Measurements from ENCODE around the gene APEH. TPM values are rescaled to one million over a fixed set of nuclear protein-coding genes. Genes with fewer than 3 reads are reported as not detected.

Gene APEH
- total and polyA plus RNA-seq, 2 of the 13 experiments (the other 11 are each of a cell fraction or from before 2014, with no cell fraction given) = 116 to 130 TPM

- TF ChIP-seq MTERF4 (CRISPR knock-in tag; IDR thresholded peaks at IDR 0.05) = peak; percentile 8; the same call in 1 of the 2 replicates
- TF ChIP-seq FOXP4 (CRISPR knock-in tag; IDR thresholded peaks at IDR 0.05) = peak; percentile 91
- peak; percentile 89 for TF ChIP-seq RXRA (CRISPR knock-in tag; IDR thresholded peaks at IDR 0.05)
- no peak for TF ChIP-seq ZKSCAN1 (IDR thresholded peaks at IDR 0.05; ENCODE audit: low read length)
- peak; percentile 34; the same call in 1 of the 2 replicates for TF ChIP-seq CREM (IDR thresholded peaks at IDR 0.05)
- TF ChIP-seq CREM (CRISPR knock-in tag; IDR thresholded peaks at IDR 0.05) = no peak
- TF ChIP-seq CC2D1A (CRISPR knock-in tag; IDR thresholded peaks at IDR 0.05) = no peak
- peak; percentile 44; the same call in 1 of the 2 replicates for TF ChIP-seq FOXK2 (IDR thresholded peaks at IDR 0.05)
- no peak for TF ChIP-seq KLF12 (CRISPR knock-in tag; IDR thresholded peaks at IDR 0.05; ENCODE audit: borderline replicate concordance)
- no peak for TF ChIP-seq HNF4G (IDR thresholded peaks at IDR 0.05; ENCODE audit: borderline replicate concordance, low read depth, low read length)
- no peak for TF ChIP-seq HNF4G (CRISPR knock-in tag; IDR thresholded peaks at IDR 0.05; ENCODE audit: borderline replicate concordance, low read depth)
- peak; percentile 36; the same call in 1 of the 2 replicates for TF ChIP-seq ZMAT3 (CRISPR knock-in tag; conservative IDR thresholded peaks at IDR 0.05)
- TF ChIP-seq, protein P1, sequence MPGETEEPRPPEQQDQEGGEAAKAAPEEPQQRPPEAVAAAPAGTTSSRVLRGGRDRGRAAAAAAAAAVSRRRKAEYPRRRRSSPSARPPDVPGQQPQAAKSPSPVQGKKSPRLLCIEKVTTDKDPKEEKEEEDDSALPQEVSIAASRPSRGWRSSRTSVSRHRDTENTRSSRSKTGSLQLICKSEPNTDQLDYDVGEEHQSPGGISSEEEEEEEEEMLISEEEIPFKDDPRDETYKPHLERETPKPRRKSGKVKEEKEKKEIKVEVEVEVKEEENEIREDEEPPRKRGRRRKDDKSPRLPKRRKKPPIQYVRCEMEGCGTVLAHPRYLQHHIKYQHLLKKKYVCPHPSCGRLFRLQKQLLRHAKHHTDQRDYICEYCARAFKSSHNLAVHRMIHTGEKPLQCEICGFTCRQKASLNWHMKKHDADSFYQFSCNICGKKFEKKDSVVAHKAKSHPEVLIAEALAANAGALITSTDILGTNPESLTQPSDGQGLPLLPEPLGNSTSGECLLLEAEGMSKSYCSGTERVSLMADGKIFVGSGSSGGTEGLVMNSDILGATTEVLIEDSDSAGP (CRISPR knock-in tag; IDR thresholded peaks at IDR 0.05; ENCODE audit: borderline replicate concordance) = peak; percentile 3; the same call in 1 of the 2 replicates
- TF ChIP-seq ZBTB20 (CRISPR knock-in tag; IDR thresholded peaks at IDR 0.05; ENCODE audit: borderline replicate concordance, low read depth) = peak; percentile 56; the same call in 1 of the 2 replicates
- peak; percentile 34 for TF ChIP-seq PHF5A (CRISPR knock-in tag; IDR thresholded peaks at IDR 0.05; ENCODE audit: low read depth, unreplicated experiment)
- no peak for TF ChIP-seq SIN3B (IDR thresholded peaks at IDR 0.05; ENCODE audit: low read length)
- peak; percentile 81; the same call in 1 of the 2 replicates for TF ChIP-seq SAFB2 (CRISPR knock-in tag; IDR thresholded peaks at IDR 0.05; ENCODE audit: borderline replicate concordance, low read depth)
- no peak for TF ChIP-seq NFIC (IDR thresholded peaks at IDR 0.05; ENCODE audit: low read length)
- TF ChIP-seq, protein P2, sequence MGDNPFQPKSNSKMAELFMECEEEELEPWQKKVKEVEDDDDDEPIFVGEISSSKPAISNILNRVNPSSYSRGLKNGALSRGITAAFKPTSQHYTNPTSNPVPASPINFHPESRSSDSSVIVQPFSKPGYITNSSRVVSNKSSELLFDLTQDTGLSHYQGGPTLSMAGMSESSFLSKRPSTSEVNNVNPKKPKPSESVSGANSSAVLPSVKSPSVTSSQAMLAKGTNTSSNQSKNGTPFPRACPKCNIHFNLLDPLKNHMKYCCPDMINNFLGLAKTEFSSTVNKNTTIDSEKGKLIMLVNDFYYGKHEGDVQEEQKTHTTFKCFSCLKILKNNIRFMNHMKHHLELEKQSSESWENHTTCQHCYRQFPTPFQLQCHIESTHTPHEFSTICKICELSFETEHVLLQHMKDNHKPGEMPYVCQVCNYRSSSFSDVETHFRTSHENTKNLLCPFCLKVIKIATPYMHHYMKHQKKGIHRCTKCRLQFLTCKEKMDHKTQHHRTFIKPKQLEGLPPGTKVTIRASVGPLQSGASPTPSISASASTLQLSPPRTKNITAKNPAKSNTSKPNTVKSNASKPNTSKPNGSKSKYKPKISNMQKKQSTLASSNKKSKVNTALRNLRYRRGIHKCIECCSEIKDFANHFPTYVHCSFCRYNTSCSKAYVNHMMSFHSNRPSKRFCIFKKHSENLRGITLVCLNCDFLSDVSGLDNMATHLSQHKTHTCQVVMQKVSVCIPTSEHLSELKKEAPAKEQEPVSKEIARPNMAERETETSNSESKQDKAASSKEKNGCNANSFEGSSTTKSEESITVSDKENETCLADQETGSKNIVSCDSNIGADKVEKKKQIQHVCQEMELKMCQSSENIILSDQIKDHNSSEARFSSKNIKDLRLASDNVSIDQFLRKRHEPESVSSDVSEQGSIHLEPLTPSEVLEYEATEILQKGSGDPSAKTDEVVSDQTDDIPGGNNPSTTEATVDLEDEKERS (CRISPR knock-in tag; IDR thresholded peaks at IDR 0.05) = no peak
- peak; percentile 49; the same call in 1 of the 2 replicates for TF ChIP-seq ZNF350 (CRISPR knock-in tag; IDR thresholded peaks at IDR 0.05; ENCODE audit: borderline replicate concordance, low read depth)
These were observed 2.6 kb upstream of the APEH start (continued) for GRCh38 chr3:49671291-49672288.
